ENCODE results near the gene PTPRT.

- no peak for TF ChIP-seq PHF8 (IDR thresholded peaks at IDR 0.05; ENCODE audit: borderline replicate concordance, low read depth)
- TF ChIP-seq EP300 (IDR thresholded peaks at IDR 0.05): no peak
- no peak for TF ChIP-seq CTCF (IDR thresholded peaks at IDR 0.05)
- no peak for TF ChIP-seq POLR2A (IDR thresholded peaks at IDR 0.05; ENCODE audit: low read length)
- TF ChIP-seq RAD21 (conservative IDR thresholded peaks at IDR 0.05 in 1 of 2, IDR thresholded peaks at IDR 0.05 in 1 of 2): no peak
- TF ChIP-seq SMC3 (IDR thresholded peaks at IDR 0.05): no peak
- no peak for TF ChIP-seq RFX5 (IDR thresholded peaks at IDR 0.05)
These were observed 1106.4 kb downstream of the PTPRT start for GRCh38 chr20:42083280-42083679.

Measured in A549 (cell line).